HG02763 (cell line): ENCODE results near the gene ZNF358.
A peak's percentile ranks its signal among the peaks of the same experiment; 100 is the strongest.
"Not testable (repeated sequence)": the region's sequence is repeated elsewhere in the genome, so short reads cannot be mapped to it uniquely, and the experiment has no call there.

Experiments
- ATAC-seq: cut with Tn5 transposase; IDR thresholded peaks from one replicate; pipeline ENCODE4 v1.9.1; 2021; ENCODE audit warnings: mild to moderate bottlenecking, moderate library complexity; ENCODE audit not compliant: unreplicated experiment

Gene ZNF358

GRCh38 chr19:7534531-7535046 lies 18.7 kb downstream of the ZNF358 start:
- no peak for ATAC-seq

- ATAC-seq = peak; percentile 69
Observed at GRCh38 chr19:7535047-7535997, 19.4 kb downstream of the ZNF358 start, which contains the start of gene PNPLA6. Gene PNPLA6 (plus strand): TSS chr19:7535717. CDS start chr19:7535789, 72 bp downstream.

GRCh38 chr19:7535998-7536695 lies 20.2 kb downstream of the ZNF358 start:
- no peak for ATAC-seq

- not testable (repeated sequence) for ATAC-seq
Observed at GRCh38 chr19:7538990-7539389, 23.1 kb downstream of the ZNF358 start.

GRCh38 chr19:7539827-7540425 lies 24.0 kb downstream of the ZNF358 start:
- ATAC-seq = no peak

- ATAC-seq = no peak
Observed at GRCh38 chr19:7540761-7541474, 25.0 kb downstream of the ZNF358 start.

- no peak for ATAC-seq
Observed at GRCh38 chr19:7541475-7541824, 25.5 kb downstream of the ZNF358 start.

GRCh38 chr19:7541828-7542443 lies 26.0 kb downstream of the ZNF358 start:
- ATAC-seq = no peak

GRCh38 chr19:7542556-7543348 lies 26.8 kb downstream of the ZNF358 start:
- ATAC-seq = no peak

GRCh38 chr19:7544626-7545025 lies 28.7 kb downstream of the ZNF358 start:
- ATAC-seq = no peak

- ATAC-seq = no peak
Observed at GRCh38 chr19:7545300-7545699, 29.4 kb downstream of the ZNF358 start.

GRCh38 chr19:7545904-7546303 lies 30.0 kb downstream of the ZNF358 start:
- no peak for ATAC-seq

- no peak for ATAC-seq
Observed at GRCh38 chr19:7547159-7547558, 31.3 kb downstream of the ZNF358 start.

- no peak for ATAC-seq
Observed at GRCh38 chr19:7549429-7550148, 33.7 kb downstream of the ZNF358 start.

- no peak for ATAC-seq
Observed at GRCh38 chr19:7550169-7550770, 34.4 kb downstream of the ZNF358 start.

- ATAC-seq = no peak
Observed at GRCh38 chr19:7550987-7551761, 35.3 kb downstream of the ZNF358 start.

- ATAC-seq = no peak
Observed at GRCh38 chr19:7552781-7553180, 36.9 kb downstream of the ZNF358 start.

GRCh38 chr19:7554565-7554964 lies 38.7 kb downstream of the ZNF358 start:
- ATAC-seq = no peak
